ENCODE data around the gene KRTAP26-1. TPM values are rescaled to one million over a fixed set of nuclear protein-coding genes. Genes with fewer than 3 reads are reported as not detected.

The KRTAP26-1 gene
- total RNA-seq, 4 donors from 2014 or later = not detected

DNA sequence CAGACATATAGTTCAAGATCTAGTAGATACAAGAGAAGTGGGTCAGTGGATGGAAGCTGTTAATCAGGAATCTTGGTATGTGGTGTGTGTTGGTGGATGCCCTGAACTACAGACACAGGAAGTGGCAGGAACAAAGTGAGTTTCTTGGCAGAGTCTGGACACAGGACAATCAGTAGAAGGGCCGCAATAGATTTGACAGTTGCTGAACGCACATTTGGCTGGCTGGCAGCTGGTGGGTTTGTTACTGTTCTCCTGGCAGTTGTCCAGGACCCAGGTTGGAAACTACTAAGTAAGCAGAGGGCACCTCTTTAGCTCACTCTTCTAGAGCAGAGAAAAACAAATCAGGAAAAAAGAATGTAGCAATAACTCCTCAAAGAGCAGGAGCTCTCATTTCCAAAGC lies 13.2 kb downstream of the KRTAP26-1 start:
- no peak for DNase-seq
- TF ChIP-seq POLR2A (IDR thresholded peaks at IDR 0.05) = no peak
- TF ChIP-seq, protein P1, sequence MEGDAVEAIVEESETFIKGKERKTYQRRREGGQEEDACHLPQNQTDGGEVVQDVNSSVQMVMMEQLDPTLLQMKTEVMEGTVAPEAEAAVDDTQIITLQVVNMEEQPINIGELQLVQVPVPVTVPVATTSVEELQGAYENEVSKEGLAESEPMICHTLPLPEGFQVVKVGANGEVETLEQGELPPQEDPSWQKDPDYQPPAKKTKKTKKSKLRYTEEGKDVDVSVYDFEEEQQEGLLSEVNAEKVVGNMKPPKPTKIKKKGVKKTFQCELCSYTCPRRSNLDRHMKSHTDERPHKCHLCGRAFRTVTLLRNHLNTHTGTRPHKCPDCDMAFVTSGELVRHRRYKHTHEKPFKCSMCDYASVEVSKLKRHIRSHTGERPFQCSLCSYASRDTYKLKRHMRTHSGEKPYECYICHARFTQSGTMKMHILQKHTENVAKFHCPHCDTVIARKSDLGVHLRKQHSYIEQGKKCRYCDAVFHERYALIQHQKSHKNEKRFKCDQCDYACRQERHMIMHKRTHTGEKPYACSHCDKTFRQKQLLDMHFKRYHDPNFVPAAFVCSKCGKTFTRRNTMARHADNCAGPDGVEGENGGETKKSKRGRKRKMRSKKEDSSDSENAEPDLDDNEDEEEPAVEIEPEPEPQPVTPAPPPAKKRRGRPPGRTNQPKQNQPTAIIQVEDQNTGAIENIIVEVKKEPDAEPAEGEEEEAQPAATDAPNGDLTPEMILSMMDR (IDR thresholded peaks at IDR 0.05) = no peak
- no peak overlapping the region for H3K4me3 ChIP-seq

GRCh38 chr21:30305136-30305535 lies 15.0 kb downstream of the KRTAP26-1 start:
- Histone ChIP-seq H3K4me1 (no peaks in the 10 kb centered on the region), H3K4me3 (no peak overlapping the region), H3K27me3 (no peaks in the 10 kb centered on the region), H3K36me3 (no peaks in the 10 kb centered on the region), H3K27ac (no peak overlapping the region), H3K9me3 (no peaks in the 10 kb centered on the region)
- no peak for DNase-seq
- no peak for TF ChIP-seq POLR2A (IDR thresholded peaks at IDR 0.05)
- TF ChIP-seq, protein P1 (IDR thresholded peaks at IDR 0.05) = no peak

More for the DNA sequence above, 13.2 kb downstream of the KRTAP26-1 start:
- no peaks in the 10 kb centered on the region for H3K4me1 ChIP-seq
- no peaks in the 10 kb centered on the region for H3K9me3 ChIP-seq
- no peaks in the 10 kb centered on the region for H3K36me3 ChIP-seq
- H3K27ac ChIP-seq = no peak overlapping the region
- H3K27me3 ChIP-seq = no peaks in the 10 kb centered on the region

- Histone ChIP-seq H3K4me1 (no peaks in the 10 kb centered on the region), H3K27ac (no peak within 1 kb of the TSS), H3K36me3 (no peaks in the 10 kb centered on the region), H3K4me3 (no peak within 1 kb of the TSS), H3K9me3 (no peaks in the 10 kb centered on the region), H3K27me3 (no peaks in the 10 kb centered on the region)
- TF ChIP-seq, protein P1 (IDR thresholded peaks at IDR 0.05) = no peak
- DNase-seq = no peak
Observed at GRCh38 chr21:30289215-30289614, 30.9 kb downstream of the KRTAP26-1 start, which contains the start of gene KRTAP25-1. Gene KRTAP25-1 (minus strand): TSS chr21:30289514. CDS start chr21:30289490, 24 bp downstream.

DNA sequence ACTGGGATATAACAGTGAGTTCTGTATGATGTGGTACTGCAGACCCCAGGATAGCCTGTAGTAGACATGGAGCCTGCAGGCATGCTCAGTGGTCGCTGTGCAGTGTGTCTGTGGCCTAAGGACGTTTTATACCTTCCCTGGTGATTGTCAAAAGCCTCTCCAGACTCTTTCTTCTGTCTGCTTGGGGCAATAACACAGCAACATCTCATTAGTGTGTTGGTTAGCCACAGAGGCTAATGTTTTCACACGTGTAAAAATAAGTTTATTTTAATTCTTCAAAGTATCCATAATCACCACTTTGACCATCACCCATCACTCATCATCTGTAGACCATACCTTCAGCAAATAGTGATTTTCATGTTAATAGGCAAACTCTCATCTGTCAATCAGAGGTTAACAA lies 37.3 kb downstream of the KRTAP26-1 start, which contains the start of gene KRTAP24-1:
KRTAP24-1 (minus strand) TSS at position 101 of the 400 bp plus-strand sequence; CDS start at position 83, 18 bp downstream.
- no peaks in the 10 kb centered on the region for H3K4me1 ChIP-seq
- no peaks in the 10 kb centered on the region for H3K36me3 ChIP-seq
- no peaks in the 10 kb centered on the region for H3K27me3 ChIP-seq
- H3K4me3 ChIP-seq = no peak within 1 kb of the TSS
- H3K9me3 ChIP-seq = no peaks in the 10 kb centered on the region
- no peak within 1 kb of the TSS for H3K27ac ChIP-seq
- DNase-seq = no peak
- TF ChIP-seq, protein P1 (IDR thresholded peaks at IDR 0.05) = no peak
- TF ChIP-seq POLR2A (IDR thresholded peaks at IDR 0.05) = no peak

DNA sequence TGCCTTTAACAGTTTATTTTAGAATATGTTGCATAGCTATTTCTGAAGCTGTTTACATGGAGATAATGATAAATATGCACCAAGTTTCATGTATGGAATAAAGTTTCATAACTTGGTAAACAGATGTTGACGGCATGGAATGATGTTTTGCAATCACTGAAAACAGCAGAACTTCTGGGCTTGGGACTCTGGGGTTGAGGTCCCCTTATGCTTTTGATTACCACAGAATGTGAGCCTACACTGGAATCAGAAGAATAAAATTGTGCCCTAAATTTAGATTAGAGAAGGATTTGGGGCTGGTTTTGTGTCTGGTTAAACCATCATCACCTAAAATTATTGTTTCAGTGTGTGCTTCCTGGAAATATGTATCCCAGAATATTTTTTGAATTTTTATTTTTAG lies 48.5 kb downstream of the KRTAP26-1 start:
- H3K27me3 ChIP-seq = no peaks in the 10 kb centered on the region
- H3K4me3 ChIP-seq = no peak overlapping the region
- H3K36me3 ChIP-seq = no peaks in the 10 kb centered on the region
- H3K9me3 ChIP-seq = no peaks in the 10 kb centered on the region
- H3K27ac ChIP-seq = no peak overlapping the region
- DNase-seq = no peak
- no peaks in the 10 kb centered on the region for H3K4me1 ChIP-seq
- TF ChIP-seq, protein P1 (IDR thresholded peaks at IDR 0.05) = no peak
- no peak for TF ChIP-seq POLR2A (IDR thresholded peaks at IDR 0.05)

DNA sequence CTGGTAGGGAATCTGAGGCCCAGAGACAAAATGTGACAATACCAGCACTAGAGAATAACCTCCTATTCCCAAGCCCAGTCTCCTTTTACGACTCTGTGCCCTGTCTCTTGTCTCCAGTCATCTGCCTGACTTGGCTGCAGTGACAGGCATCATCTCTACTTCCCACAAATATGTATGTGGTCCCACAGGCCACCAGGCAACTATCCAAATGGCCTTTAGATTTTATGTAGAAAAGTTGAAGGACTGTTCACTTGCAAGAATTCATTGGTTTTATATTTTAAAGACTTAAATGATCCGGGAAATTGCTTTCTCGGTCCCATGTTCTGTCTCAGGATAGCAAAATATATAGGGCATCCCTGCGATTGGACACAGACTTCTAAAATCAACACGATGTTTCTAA lies 49.0 kb downstream of the KRTAP26-1 start:
- H3K9me3 ChIP-seq = no peaks in the 10 kb centered on the region
- no peaks in the 10 kb centered on the region for H3K36me3 ChIP-seq
- H3K27ac ChIP-seq = no peak overlapping the region
- TF ChIP-seq, protein P1 (IDR thresholded peaks at IDR 0.05) = no peak
- no peak for TF ChIP-seq POLR2A (IDR thresholded peaks at IDR 0.05)
- no peaks in the 10 kb centered on the region for H3K4me1 ChIP-seq
- DNase-seq = no peak
- H3K27me3 ChIP-seq = no peaks in the 10 kb centered on the region
- H3K4me3 ChIP-seq = no peak overlapping the region

Measured in Peyer's patch (tissue), 4 donors.